HepG2 (cell line): Measurements from ENCODE around the gene ANG. TPM values are rescaled to one million over a fixed set of nuclear protein-coding genes. Genes with fewer than 3 reads are reported as not detected.

ENCODE experiments used
- AHDC1 ChIP-seq: sonication (generic); formaldehyde crosslinking; IDR thresholded peaks from 2 replicates; pipeline ENCODE4 v1.5.1; 2020; ENCODE audit warnings: mild to moderate bottlenecking, missing genetic modification reagents, borderline replicate concordance
- DRAP1 ChIP-seq: IDR thresholded peaks from 2 replicates; pipeline ENCODE4 v1.6.1; 2016; ENCODE audit warnings: missing genetic modification reagents, missing compliant biosample characterization
- ETV5 ChIP-seq: IDR thresholded peaks from 2 replicates; pipeline ENCODE4 v1.6.1; 2018; ENCODE audit warnings: missing biosample characterization, missing genetic modification reagents, inconsistent platforms, borderline replicate concordance
- GATA4 ChIP-seq: sonication (generic); IDR thresholded peaks from 2 replicates; pipeline ENCODE4 v1.6.1; 2016; ENCODE audit warnings: antibody characterized with exemption, low read depth, borderline replicate concordance
- GPN1 ChIP-seq: sonication (generic); formaldehyde crosslinking; IDR thresholded peaks from 2 replicates; pipeline ENCODE4 v1.5.1; 2020; ENCODE audit warnings: missing genetic modification reagents, borderline replicate concordance
- HNRNPL ChIP-seq: fragments of 200-400 bp; formaldehyde crosslinking; IDR thresholded peaks from 2 replicates; pipeline ENCODE4 v1.6.1; 2017; ENCODE audit warnings: mild to moderate bottlenecking, low read depth, low read length
- LCORL ChIP-seq, 2 experiments: fragments of 450-650 bp in 1 of 2; sonication (generic) in 1 of 2; formaldehyde crosslinking in 1 of 2; IDR thresholded peaks; 2 replicates each; pipeline versions ENCODE4 v1.5.0 to v1.6.1; 2017 to 2020; ENCODE audit warnings: antibody characterized with exemption in 1 of 2, missing genetic modification reagents in 1 of 2
- MIER2 ChIP-seq: IDR thresholded peaks from 2 replicates; pipeline ENCODE4 v1.6.1; 2016; ENCODE audit warnings: missing biosample characterization, missing genetic modification reagents
- MTA1 ChIP-seq: sonication (generic); formaldehyde crosslinking; IDR thresholded peaks from 2 replicates; pipeline ENCODE4 v1.4.0; 2020; ENCODE audit warnings: missing genetic modification reagents, mild to moderate bottlenecking, borderline replicate concordance
- NCOA2 ChIP-seq: sonication (generic); formaldehyde crosslinking; IDR thresholded peaks from 2 replicates; pipeline ENCODE4 v1.8.0; 2022; ENCODE audit warnings: inconsistent platforms
- NR2F1 ChIP-seq, 2 experiments: fragments of 450-650 bp in 1 of 2; formaldehyde crosslinking in 1 of 2; IDR thresholded peaks; 2 replicates each; pipeline versions ENCODE4 v1.5.0 to v1.6.1; 2016 to 2020; ENCODE audit warnings: mild to moderate bottlenecking in 1 of 2, missing compliant biosample characterization in 1 of 2, missing genetic modification reagents in 1 of 2, moderate library complexity in 1 of 2
- SMAD9 ChIP-seq: sonication (generic); formaldehyde crosslinking; IDR thresholded peaks from 2 replicates; pipeline ENCODE4 v1.5.1; 2020; ENCODE audit warnings: mild to moderate bottlenecking, missing genetic modification reagents
- SOX13 ChIP-seq, 3 experiments: fragments of 450-650 bp in 1 of 3; sonication (generic) in 1 of 3; formaldehyde crosslinking in 1 of 3; IDR thresholded peaks in 2 of 3; conservative IDR thresholded peaks in 1 of 3; 2 replicates each; pipeline versions ENCODE4 v1.5.0 to v1.6.1; 2016 to 2020; ENCODE audit warnings: antibody characterized with exemption in 1 of 3, mild to moderate bottlenecking in 1 of 3, missing compliant biosample characterization in 1 of 3, missing genetic modification reagents in 1 of 3, moderate library complexity in 1 of 3
- ZBTB49 ChIP-seq: sonication (generic); formaldehyde crosslinking; IDR thresholded peaks from 2 replicates; pipeline ENCODE4 v1.4.0; 2020; ENCODE audit warnings: missing genetic modification reagents, borderline replicate concordance
- ZMYM4 ChIP-seq: sonication (generic); formaldehyde crosslinking; IDR thresholded peaks from 2 replicates; pipeline ENCODE4 v1.8.1; 2023; ENCODE audit warnings: mild to moderate bottlenecking, missing genetic modification reagents
- ZNF343 ChIP-seq: sonication (generic); formaldehyde crosslinking; IDR thresholded peaks from 2 replicates; pipeline ENCODE4 v1.4.0; 2020; ENCODE audit warnings: mild to moderate bottlenecking, missing genetic modification reagents
- ZNF441 ChIP-seq: sonication (generic); formaldehyde crosslinking; IDR thresholded peaks from 2 replicates; pipeline ENCODE4 v1.7.0; 2021; ENCODE audit warnings: missing genetic modification reagents, borderline replicate concordance
- ZNF883 ChIP-seq: sonication (generic); formaldehyde crosslinking; IDR thresholded peaks from 2 replicates; pipeline ENCODE4 v1.5.1; 2020; ENCODE audit warnings: mild to moderate bottlenecking, missing genetic modification reagents; ENCODE audit errors: not compliant biosample characterization
- ZZZ3 ChIP-seq: sonication (generic); formaldehyde crosslinking; IDR thresholded peaks from 2 replicates; pipeline ENCODE4 v1.4.0; 2020; ENCODE audit warnings: missing genetic modification reagents, mild to moderate bottlenecking, borderline replicate concordance
- polyA plus RNA-seq, 8 experiments: library from polyadenylated mRNA; depleted of rRNA in 3 of 8; stranded (reverse) in 7 of 8; unstranded in 1 of 8; fragments of >200 nt; fragmentation: Illumina TruSeq in 4 of 8; extraction: Trizol in 4 of 8; gene quantifications; 2 replicates each; pipeline versions ENCODE4 v1.2.1 to v1.2.3, GENCODE V29; 2011 to 2016; ENCODE audit warnings: low read depth in 4 of 8, missing spikeins in 1 of 8, mixed read lengths in 1 of 8; ENCODE audit not compliant: insufficient read depth in 1 of 8
- total RNA-seq, 5 experiments: library from RNA; depleted of rRNA; stranded (reverse); fragments of >200 nt; fragmentation: Illumina TruSeq; extraction: Trizol; gene quantifications; 2 replicates each; pipeline ENCODE4 v1.2.3, GENCODE V29; 2016; ENCODE audit warnings: low read depth in 1 of 5

Gene ANG
- total and polyA plus RNA-seq, 2 of the 13 experiments (the other 11 are each of a cell fraction or from before 2014, with no cell fraction given), result 83.6 to 401 TPM

- TF ChIP-seq AHDC1 (CRISPR knock-in tag) (peak; percentile 79; the same call in 1 of the 2 replicates), GPN1 (CRISPR knock-in tag) (no peak), DRAP1 (CRISPR knock-in tag) (peak; percentile 71), LCORL (IDR thresholded peaks at IDR 0.05) (no peak), LCORL (CRISPR knock-in tag; IDR thresholded peaks at IDR 0.05) (no peak), MTA1 (CRISPR knock-in tag) (peak; percentile 79; the same call in 1 of the 2 replicates), ZNF343 (CRISPR knock-in tag) (peak; percentile 63; the same call in 1 of the 2 replicates), ZNF441 (CRISPR knock-in tag) (0 out of 2 replicates have a peak, but pooled peaks have one; percentile 64), ZNF883 (CRISPR knock-in tag) (no peak), NCOA2 (peak; percentile 51; the same call in 1 of the 2 replicates), ETV5 (CRISPR knock-in tag) (peak; percentile 84), ZZZ3 (peak; percentile 92), ZMYM4 (CRISPR knock-in tag) (peak; percentile 25), GATA4 (peak; percentile 58; the same call in 1 of the 2 replicates), MIER2 (0 out of 2 replicates have a peak, but pooled peaks have one; percentile 13), ZBTB49 (no peak), SMAD9 (peak; percentile 89; the same call in 1 of the 2 replicates), HNRNPL (peak; percentile 26; the same call in 1 of the 2 replicates), NR2F1 (CRISPR knock-in tag; IDR thresholded peaks at IDR 0.05) (no peak; a peak in 2 of 4 replicates), SOX13 (IDR thresholded peaks at IDR 0.05) (no peak), SOX13 (CRISPR knock-in tag; conservative IDR thresholded peaks at IDR 0.05 in 1 of 2, IDR thresholded peaks at IDR 0.05 in 1 of 2) (peak in 1 of 2 experiments; percentile 2; a peak in 1 of 4 replicates)
Measured at GRCh38 chr14:20682435-20683124, 6.0 kb upstream of the ANG start (continued).
